Vagina (tissue), 2 donors: ENCODE results near the gene TTLL11.

Experiments used
- CTCF ChIP-seq, 3 experiments: fragments of 450-650 bp in 2 of 3; fragments of 200-600 bp in 1 of 3; sonication (generic) in 1 of 3; IDR thresholded peaks; one replicate each; pipeline ENCODE4 v1.5.1; 2017 to 2019; ENCODE audit warnings: antibody characterized with exemption in 3 of 3, mild to moderate bottlenecking in 2 of 3, moderate library complexity in 2 of 3
- POLR2A ChIP-seq, 2 donors: fragments of 450-650 bp; IDR thresholded peaks; one replicate each; pipeline ENCODE4 v1.6.1; 2017; ENCODE audit warnings: antibody characterized with exemption in 2 of 2, mild to moderate bottlenecking in 2 of 2, moderate library complexity in 2 of 2
- POLR2AphosphoS5 ChIP-seq, 2 donors: sonication (generic); formaldehyde crosslinking; IDR thresholded peaks; one replicate each; pipeline ENCODE4 v1.9.0; 2017; ENCODE audit warnings: antibody characterized with exemption in 2 of 2, mild to moderate bottlenecking in 2 of 2, low read depth in 1 of 2; ENCODE audit not compliant: insufficient read depth in 1 of 2

DNA sequence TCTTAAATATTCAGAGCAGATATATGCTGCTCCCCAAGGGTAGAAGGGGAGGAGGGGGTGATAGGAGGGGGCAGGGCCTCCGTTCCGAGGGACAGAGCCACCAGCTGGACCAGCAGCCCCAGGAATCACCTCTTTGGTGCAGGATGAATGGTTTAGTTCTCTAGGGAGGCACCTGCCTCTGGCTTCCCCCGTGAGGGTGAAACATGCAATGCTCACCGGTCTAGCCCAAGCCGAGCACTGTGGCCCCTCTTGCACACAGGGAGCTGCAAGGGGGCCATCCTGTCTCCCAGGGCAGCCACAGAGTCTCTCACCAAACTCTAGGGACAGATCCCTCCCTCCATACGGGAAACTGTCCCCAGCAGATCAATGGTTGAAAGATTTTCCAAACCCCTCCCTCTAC, 278.0 kb downstream of the TTLL11 start:
- no peak for TF ChIP-seq CTCF (IDR thresholded peaks at IDR 0.05)
- TF ChIP-seq POLR2A (IDR thresholded peaks at IDR 0.05), result no peak
- TF ChIP-seq POLR2AphosphoS5 (IDR thresholded peaks at IDR 0.05; ENCODE audit: insufficient read depth in 1 of 2, low read depth in 1 of 2), result no peak
